HepG2 (cell line): ENCODE data around the gene SLC23A3. TPM values are rescaled to one million over a fixed set of nuclear protein-coding genes. Genes with fewer than 3 reads are reported as not detected.

ENCODE experiments used
- ATAC-seq: fragments of 200-7000 bp; cut with Tn5 transposase; 3 replicates; pipeline ENCODE4 v1.9.1; 2020; ENCODE audit warnings: mild to moderate bottlenecking, moderate library complexity
- BruUV-seq: library from RNA; stranded (reverse); fragments of 400-500 nt; replicated peaks from 2 replicates; lab custom pipeline; 2021; lab: Mats Ljungman, UMichigan
- CTCF ChIA-PET: fragments of 300-600 bp; formaldehyde crosslinking; extraction: SDS; loops from one replicate; lab custom pipeline; 2021; ENCODE audit warnings: low total read pairs, inconsistent platforms, low intra/inter-chr PET ratio; lab: Yijun Ruan, JAX
- POLR2A ChIA-PET: fragments of 350-600 bp; sonication (Branson Sonifier 250); formaldehyde crosslinking; loops from one replicate; lab custom pipeline; 2020; ENCODE audit warnings: antibody characterized with exemption, inconsistent platforms; lab: Yijun Ruan, JAX
- DNase-seq: peaks from one replicate; pipeline ENCODE4 v3.0.0-alpha.2; 2015; ENCODE audit warnings: low spot score
- FAIRE-seq: peaks from 3 replicates; lab custom pipeline; 2011; peaks lifted over from hg19 to GRCh38; lab: Jason Lieb, UNC
- H2AFZ ChIP-seq: one replicate; pipeline ENCODE4 v1.6.1; 2011; ENCODE audit warnings: low read length, inconsistent platforms
- H3K27ac ChIP-seq: fragments of 300-600 bp; 3 replicates; pipeline ENCODE4 v1.8.0; 2011; ENCODE audit warnings: mixed run types, mild to moderate bottlenecking, mixed read lengths, low read length, inconsistent platforms; ENCODE audit not compliant: insufficient read depth; ENCODE audit errors: extremely low read length
- H3K27me3 ChIP-seq, 2 experiments: fragments of 200-600 bp in 1 of 2; 2 replicates in 1 of 2; 3 replicates in 1 of 2; pipeline versions ENCODE4 v1.6.0 to v1.8.0; 2011; ENCODE audit warnings: low read length in 2 of 2, mild to moderate bottlenecking in 2 of 2, moderate library complexity in 2 of 2, inconsistent platforms in 1 of 2; ENCODE audit not compliant: insufficient read depth in 2 of 2, control insufficient read depth in 1 of 2
- H3K36me3 ChIP-seq, 2 experiments: fragments of 200-600 bp in 1 of 2; replicated peaks in 1 of 2; 2 replicates in 1 of 2; 3 replicates in 1 of 2; pipeline versions ENCODE4 v1.5.1 to v1.8.0; 2011; ENCODE audit warnings: low read length in 2 of 2, inconsistent platforms in 1 of 2; ENCODE audit not compliant: insufficient read depth in 2 of 2, control insufficient read depth in 1 of 2
- H3K4me1 ChIP-seq: 2 replicates; pipeline ENCODE4 v1.5.1; 2012; ENCODE audit warnings: low read length, inconsistent platforms; ENCODE audit not compliant: insufficient read depth
- H3K4me2 ChIP-seq: 2 replicates; pipeline ENCODE4 v1.6.0; 2011; ENCODE audit warnings: low read depth, low read length, inconsistent platforms
- H3K4me3 ChIP-seq, 3 experiments: fragments of 200-600 bp in 1 of 3; sonication (generic), shearing (Covaris generic) in 1 of 3; replicated peaks in 1 of 3; 2 replicates each; pipeline ENCODE4 v1.5.1; 2011 to 2016; ENCODE audit warnings: low read length in 3 of 3, inconsistent platforms in 2 of 3, low read depth in 2 of 3, mild to moderate bottlenecking in 2 of 3, control low read depth in 1 of 3, mixed read lengths in 1 of 3; ENCODE audit not compliant: insufficient read depth in 1 of 3
- H3K79me2 ChIP-seq: one replicate; pipeline ENCODE4 v1.6.1; 2011; ENCODE audit warnings: low read length, inconsistent platforms; ENCODE audit not compliant: insufficient read depth
- H3K9ac ChIP-seq: 2 replicates; pipeline ENCODE4 v1.6.0; 2011; ENCODE audit warnings: mild to moderate bottlenecking, low read depth, low read length, inconsistent platforms; ENCODE audit not compliant: insufficient read depth
- H3K9me3 ChIP-seq: 2 replicates; pipeline ENCODE4 v1.5.1; 2012; ENCODE audit warnings: mild to moderate bottlenecking, low read length
- H4K20me1 ChIP-seq: 2 replicates; pipeline ENCODE4 v1.6.0; 2011; ENCODE audit warnings: inconsistent platforms, mild to moderate bottlenecking, low read length, moderate library complexity; ENCODE audit not compliant: insufficient read depth
- ARNTL ChIP-seq: sonication (generic); formaldehyde crosslinking; IDR thresholded peaks from 2 replicates; pipeline ENCODE4 v1.4.0; 2020; ENCODE audit warnings: mild to moderate bottlenecking, missing genetic modification reagents
- JDP2 ChIP-seq: sonication (generic); formaldehyde crosslinking; IDR thresholded peaks from 2 replicates; pipeline ENCODE4 v1.8.1; 2022; ENCODE audit warnings: missing genetic modification reagents, borderline replicate concordance
- KDM2A ChIP-seq: sonication (generic); formaldehyde crosslinking; IDR thresholded peaks from 2 replicates; pipeline ENCODE4 v1.4.0; 2020; ENCODE audit warnings: low read depth, missing genetic modification reagents, borderline replicate concordance
- KDM6A ChIP-seq: IDR thresholded peaks from 2 replicates; pipeline ENCODE4 v1.6.1; 2016; ENCODE audit warnings: low read depth
- MEIS2 ChIP-seq: sonication (generic); formaldehyde crosslinking; IDR thresholded peaks from 2 replicates; pipeline ENCODE4 v1.9.0; 2021; ENCODE audit warnings: mild to moderate bottlenecking, missing genetic modification reagents
- MYPOP ChIP-seq: sonication (generic); formaldehyde crosslinking; IDR thresholded peaks from 2 replicates; pipeline ENCODE4 v1.8.1; 2023; ENCODE audit warnings: mild to moderate bottlenecking, moderate library complexity, missing genetic modification reagents
- NCOA5 ChIP-seq: sonication (generic); formaldehyde crosslinking; IDR thresholded peaks from 2 replicates; pipeline ENCODE4 v1.4.0; 2020; ENCODE audit warnings: missing genetic modification reagents
- RBAK ChIP-seq: sonication (generic); formaldehyde crosslinking; IDR thresholded peaks from 2 replicates; pipeline ENCODE4 v1.5.1; 2020; ENCODE audit warnings: mild to moderate bottlenecking, missing genetic modification reagents
- RFXANK ChIP-seq: IDR thresholded peaks from 2 replicates; pipeline ENCODE4 v1.6.1; 2016
- SIX1 ChIP-seq: sonication (generic); formaldehyde crosslinking; IDR thresholded peaks from 2 replicates; pipeline ENCODE4 v1.4.0; 2020; ENCODE audit warnings: missing genetic modification reagents, borderline replicate concordance
- SMARCC2 ChIP-seq: fragments of 450-650 bp; IDR thresholded peaks from 2 replicates; pipeline ENCODE4 v1.6.1; 2017; ENCODE audit warnings: antibody characterized with exemption, mild to moderate bottlenecking
- TERF1 ChIP-seq: sonication (generic); formaldehyde crosslinking; IDR thresholded peaks from 2 replicates; pipeline ENCODE4 v1.8.0; 2022; ENCODE audit warnings: mild to moderate bottlenecking, missing genetic modification reagents, moderate library complexity
- THAP7 ChIP-seq: sonication (generic); formaldehyde crosslinking; IDR thresholded peaks from 2 replicates; pipeline ENCODE4 v1.8.1; 2023; ENCODE audit warnings: mild to moderate bottlenecking, missing genetic modification reagents
- ZBTB25 ChIP-seq: IDR thresholded peaks from 2 replicates; pipeline ENCODE4 v1.6.1; 2018; ENCODE audit warnings: missing genetic modification reagents
- ZFP37 ChIP-seq: sonication (generic); formaldehyde crosslinking; IDR thresholded peaks from 2 replicates; pipeline ENCODE4 v1.4.0; 2020; ENCODE audit warnings: missing genetic modification reagents, borderline replicate concordance
- ZNF12 ChIP-seq: sonication (generic); formaldehyde crosslinking; IDR thresholded peaks from 2 replicates; pipeline ENCODE4 v1.5.0; 2020; ENCODE audit warnings: missing genetic modification reagents
- ZNF292 ChIP-seq: sonication (generic); formaldehyde crosslinking; IDR thresholded peaks from 2 replicates; pipeline ENCODE4 v1.8.1; 2022; ENCODE audit warnings: mild to moderate bottlenecking, low read depth, missing genetic modification reagents, borderline replicate concordance
- ZNF296 ChIP-seq: sonication (generic); formaldehyde crosslinking; conservative IDR thresholded peaks from 2 replicates; pipeline ENCODE4 v1.5.0; 2020; ENCODE audit warnings: mild to moderate bottlenecking, missing genetic modification reagents
- ZNF660 ChIP-seq: sonication (generic); formaldehyde crosslinking; IDR thresholded peaks from 2 replicates; pipeline ENCODE4 v1.5.1; 2020; ENCODE audit warnings: mild to moderate bottlenecking, low read depth, missing genetic modification reagents, borderline replicate concordance
- ZSCAN29 ChIP-seq: sonication (generic); formaldehyde crosslinking; conservative IDR thresholded peaks from 2 replicates; pipeline ENCODE4 v1.4.0; 2020; ENCODE audit warnings: mild to moderate bottlenecking, missing genetic modification reagents
- WGBS: methylation state at CpG from one replicate; pipeline ENCODE4 v1.1.6; 2017; ENCODE audit warnings: low lambda C conversion rate; 5-methylcytosine and 5-hydroxymethylcytosine counted together
- in situ Hi-C: cut with HindIII; loops from 2 replicates; pipeline ENCODE4 v1.10.0; 2017; ENCODE audit warnings: low pct_unique_long_range_greater_than_20kb; ENCODE audit not compliant: extremely low pct_ligation_motif_present
- intact Hi-C: fragments of 100-400 bp; cut with micrococcal nuclease; formaldehyde crosslinking; loops from one replicate; pipeline ENCODE4 v1.10.0; 2022; ENCODE audit not compliant: unreplicated experiment
- polyA plus RNA-seq, 8 experiments: library from polyadenylated mRNA; depleted of rRNA in 3 of 8; stranded (reverse) in 7 of 8; unstranded in 1 of 8; fragments of >200 nt; fragmentation: Illumina TruSeq in 4 of 8; extraction: Trizol in 4 of 8; gene quantifications; 2 replicates each; pipeline versions ENCODE4 v1.2.1 to v1.2.3, GENCODE V29; 2011 to 2016; ENCODE audit warnings: low read depth in 4 of 8, missing spikeins in 1 of 8, mixed read lengths in 1 of 8; ENCODE audit not compliant: insufficient read depth in 1 of 8
- total RNA-seq, 5 experiments: library from RNA; depleted of rRNA; stranded (reverse); fragments of >200 nt; fragmentation: Illumina TruSeq; extraction: Trizol; gene quantifications; 2 replicates each; pipeline ENCODE4 v1.2.3, GENCODE V29; 2016; ENCODE audit warnings: low read depth in 1 of 5

Gene SLC23A3
- total and polyA plus RNA-seq, 2 of the 13 experiments (the other 11 are each of a cell fraction or from before 2014, with no cell fraction given), result 0.38 to 0.78 TPM

GRCh38 chr2:219116776-219117646 lies 52.8 kb downstream of the SLC23A3 start:
- H3K27ac ChIP-seq, result peak overlapping the region; percentile 1
- no peak for TF ChIP-seq JDP2 (CRISPR knock-in tag)
- 0 out of 2 replicates have a peak, but pooled peaks have one; percentile 32 for TF ChIP-seq MYPOP
- TF ChIP-seq TERF1 (CRISPR knock-in tag), result no peak
- TF ChIP-seq KDM2A (CRISPR knock-in tag), result no peak
- 0 out of 2 replicates have a peak, but pooled peaks have one; percentile 47 for TF ChIP-seq THAP7 (CRISPR knock-in tag)
- TF ChIP-seq ZNF12 (CRISPR knock-in tag), result no peak; the same call in 1 of the 2 replicates
- TF ChIP-seq SMARCC2, result no peak
- TF ChIP-seq ZBTB25 (CRISPR knock-in tag), result no peak
- TF ChIP-seq RBAK (CRISPR knock-in tag), result no peak
- TF ChIP-seq ZFP37 (CRISPR knock-in tag), result no peak
- TF ChIP-seq ARNTL, result 0 out of 2 replicates have a peak, but pooled peaks have one; percentile 34
- TF ChIP-seq SIX1 (CRISPR knock-in tag), result no peak
- TF ChIP-seq ZNF292 (CRISPR knock-in tag), result peak; percentile 90
- peak; percentile 55; the same call in 1 of the 2 replicates for TF ChIP-seq KDM6A
- TF ChIP-seq RFXANK (CRISPR knock-in tag), result no peak
- peak; percentile 75; the same call in 1 of the 2 replicates for TF ChIP-seq MEIS2
- no peak for TF ChIP-seq ZSCAN29 (CRISPR knock-in tag)
- TF ChIP-seq ZNF296 (CRISPR knock-in tag), result no peak
- no peak for TF ChIP-seq NCOA5
- TF ChIP-seq ZNF660 (CRISPR knock-in tag), result no peak

More at GRCh38 chr2:219116776-219117646, 52.8 kb downstream of the SLC23A3 start:
- WGBS, result 22% methylated on average over 8 of the region's 8 CpGs
- Histone ChIP-seq H4K20me1 (no peaks in the 10 kb centered on the region), H3K4me1 (peaks cover 71% of the 10 kb centered on the region), H3K36me3 (no peaks in the 10 kb centered on the region), H3K4me3 (peak overlapping the region in 1 of 3 experiments; percentile 19; a peak in 1 of 6 replicates), H3K27me3 (no peaks in the 10 kb centered on the region), H3K4me2 (peak overlapping the region; percentile 62), H3K9ac (no peak overlapping the region), H3K79me2 (no peaks in the 10 kb centered on the region), H2AFZ (no peak overlapping the region), H3K9me3 (no peaks in the 10 kb centered on the region)
- intact Hi-C loops (no loop called here), in situ Hi-C loops (loop anchor here (5.0 kb wide), 1 partner anchor 60 kb away; no protein-coding TSS in a partner anchor)
- ATAC-seq (peak; percentile 93), DNase-seq (peak; percentile 88), FAIRE-seq (peak; percentile 95)
- POLR2A ChIA-PET, result interaction anchor here (0.7 to 5.6 kb wide), 7 partner anchors 11 to 458 kb away, joined by 3 to 45 read pairs (median 4); partner anchors contain the start of genes BCS1L, IHH and ZNF142
- no TSS peak for BruUV-seq
- CTCF ChIA-PET, result interaction anchor here (0.8 to 4.5 kb wide), 4 partner anchors 38 to 60 kb away, joined by 3 to 82 read pairs (median 24); no protein-coding TSS in a partner anchor
